Measurements from ENCODE around the gene IL32.

DNA sequence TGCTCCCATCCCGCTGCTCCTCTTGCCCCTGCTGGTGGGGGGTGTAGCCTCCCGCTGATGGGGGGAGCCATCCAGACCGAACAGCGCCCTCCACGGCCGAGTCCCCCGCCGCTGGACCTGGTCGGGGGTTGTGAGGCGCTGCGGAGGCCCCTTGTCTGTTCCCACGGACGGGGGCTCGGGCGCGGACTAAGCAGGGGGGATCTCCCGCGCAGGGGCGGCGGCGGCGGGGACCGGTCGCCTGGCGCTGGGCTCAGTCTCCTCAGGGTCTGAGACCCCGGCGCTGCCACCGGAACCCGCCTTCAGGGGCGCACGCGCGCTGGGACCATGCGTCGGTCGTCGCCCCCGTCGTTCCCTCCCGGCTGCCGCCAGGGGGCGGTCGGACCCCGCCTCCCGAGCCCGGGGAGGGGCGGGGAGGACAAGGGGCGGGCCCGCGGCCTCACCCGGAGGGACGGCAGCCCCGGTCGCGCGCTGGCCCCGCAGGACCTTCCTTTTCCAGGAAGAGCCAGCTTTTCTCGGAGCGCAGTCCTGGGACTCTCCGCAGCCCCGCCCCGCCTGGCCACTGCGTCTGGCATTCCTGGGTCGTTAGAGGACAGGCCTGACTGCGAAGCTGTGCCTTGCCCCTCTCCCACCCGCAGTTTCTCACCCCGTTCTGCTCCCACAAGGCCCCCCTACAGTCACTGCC lies 6.3 kb upstream of the IL32 start:
- TF ChIP-seq ZNF10 (tag by site-specific recombination; IDR thresholded peaks at IDR 0.05) (no peak), ZXDB (tag by site-specific recombination; IDR thresholded peaks at IDR 0.05) (peak; percentile 92), TRIM28 (IDR thresholded peaks at IDR 0.05; ENCODE audit: borderline replicate concordance, low read length) (no peak), ZNF366 (tag by site-specific recombination; conservative IDR thresholded peaks at IDR 0.05) (no peak)
- TF ChIP-seq, protein P1, sequence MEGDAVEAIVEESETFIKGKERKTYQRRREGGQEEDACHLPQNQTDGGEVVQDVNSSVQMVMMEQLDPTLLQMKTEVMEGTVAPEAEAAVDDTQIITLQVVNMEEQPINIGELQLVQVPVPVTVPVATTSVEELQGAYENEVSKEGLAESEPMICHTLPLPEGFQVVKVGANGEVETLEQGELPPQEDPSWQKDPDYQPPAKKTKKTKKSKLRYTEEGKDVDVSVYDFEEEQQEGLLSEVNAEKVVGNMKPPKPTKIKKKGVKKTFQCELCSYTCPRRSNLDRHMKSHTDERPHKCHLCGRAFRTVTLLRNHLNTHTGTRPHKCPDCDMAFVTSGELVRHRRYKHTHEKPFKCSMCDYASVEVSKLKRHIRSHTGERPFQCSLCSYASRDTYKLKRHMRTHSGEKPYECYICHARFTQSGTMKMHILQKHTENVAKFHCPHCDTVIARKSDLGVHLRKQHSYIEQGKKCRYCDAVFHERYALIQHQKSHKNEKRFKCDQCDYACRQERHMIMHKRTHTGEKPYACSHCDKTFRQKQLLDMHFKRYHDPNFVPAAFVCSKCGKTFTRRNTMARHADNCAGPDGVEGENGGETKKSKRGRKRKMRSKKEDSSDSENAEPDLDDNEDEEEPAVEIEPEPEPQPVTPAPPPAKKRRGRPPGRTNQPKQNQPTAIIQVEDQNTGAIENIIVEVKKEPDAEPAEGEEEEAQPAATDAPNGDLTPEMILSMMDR (tag by site-specific recombination; IDR thresholded peaks at IDR 0.05) = peak; percentile 99
- TF ChIP-seq, protein P2, sequence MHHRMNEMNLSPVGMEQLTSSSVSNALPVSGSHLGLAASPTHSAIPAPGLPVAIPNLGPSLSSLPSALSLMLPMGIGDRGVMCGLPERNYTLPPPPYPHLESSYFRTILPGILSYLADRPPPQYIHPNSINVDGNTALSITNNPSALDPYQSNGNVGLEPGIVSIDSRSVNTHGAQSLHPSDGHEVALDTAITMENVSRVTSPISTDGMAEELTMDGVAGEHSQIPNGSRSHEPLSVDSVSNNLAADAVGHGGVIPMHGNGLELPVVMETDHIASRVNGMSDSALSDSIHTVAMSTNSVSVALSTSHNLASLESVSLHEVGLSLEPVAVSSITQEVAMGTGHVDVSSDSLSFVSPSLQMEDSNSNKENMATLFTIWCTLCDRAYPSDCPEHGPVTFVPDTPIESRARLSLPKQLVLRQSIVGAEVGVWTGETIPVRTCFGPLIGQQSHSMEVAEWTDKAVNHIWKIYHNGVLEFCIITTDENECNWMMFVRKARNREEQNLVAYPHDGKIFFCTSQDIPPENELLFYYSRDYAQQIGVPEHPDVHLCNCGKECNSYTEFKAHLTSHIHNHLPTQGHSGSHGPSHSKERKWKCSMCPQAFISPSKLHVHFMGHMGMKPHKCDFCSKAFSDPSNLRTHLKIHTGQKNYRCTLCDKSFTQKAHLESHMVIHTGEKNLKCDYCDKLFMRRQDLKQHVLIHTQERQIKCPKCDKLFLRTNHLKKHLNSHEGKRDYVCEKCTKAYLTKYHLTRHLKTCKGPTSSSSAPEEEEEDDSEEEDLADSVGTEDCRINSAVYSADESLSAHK (tag by site-specific recombination; IDR thresholded peaks at IDR 0.05) = no peak

Data from HEK293 (cell line).